Sigmoid colon (tissue), 3 donors: ENCODE measurements around the gene ATP1A1.

Experiments used
- POLR2A ChIP-seq, 2 donors: fragments of 450-650 bp; IDR thresholded peaks; one replicate each; pipeline ENCODE4 v1.6.1; 2016; ENCODE audit warnings: antibody characterized with exemption in 2 of 2, mild to moderate bottlenecking in 2 of 2, moderate library complexity in 2 of 2
- TF ChIP-seq, protein P1 (sequence below), 4 experiments: fragments of 450-650 bp in 3 of 4; fragments of 200-600 bp in 1 of 4; IDR thresholded peaks; one replicate each; pipeline ENCODE4 v1.5.1; 2016 to 2019; ENCODE audit warnings: antibody characterized with exemption in 4 of 4, mild to moderate bottlenecking in 3 of 4, moderate library complexity in 2 of 4

DNA sequence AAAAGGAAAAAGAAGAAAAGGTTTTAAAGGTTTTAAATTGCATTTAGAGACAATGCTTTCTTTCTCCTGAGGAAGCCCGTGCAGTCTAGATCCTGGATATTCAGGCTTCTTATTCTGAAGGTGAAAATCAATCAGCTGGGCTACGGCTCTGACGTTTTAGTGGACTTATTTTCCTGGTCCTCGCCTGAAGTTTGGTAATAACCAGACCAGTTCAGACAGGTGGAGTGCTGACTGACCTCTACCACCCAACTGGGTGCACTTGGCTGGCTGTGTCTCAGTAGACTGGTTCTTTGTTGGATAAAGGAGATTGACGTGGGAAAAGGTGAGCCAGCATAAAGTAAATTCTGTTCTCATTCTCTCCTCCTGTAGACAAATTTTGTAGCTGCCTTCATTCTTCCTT lies 7.2 kb upstream of the ATP1A1 start:
- TF ChIP-seq, protein P1, sequence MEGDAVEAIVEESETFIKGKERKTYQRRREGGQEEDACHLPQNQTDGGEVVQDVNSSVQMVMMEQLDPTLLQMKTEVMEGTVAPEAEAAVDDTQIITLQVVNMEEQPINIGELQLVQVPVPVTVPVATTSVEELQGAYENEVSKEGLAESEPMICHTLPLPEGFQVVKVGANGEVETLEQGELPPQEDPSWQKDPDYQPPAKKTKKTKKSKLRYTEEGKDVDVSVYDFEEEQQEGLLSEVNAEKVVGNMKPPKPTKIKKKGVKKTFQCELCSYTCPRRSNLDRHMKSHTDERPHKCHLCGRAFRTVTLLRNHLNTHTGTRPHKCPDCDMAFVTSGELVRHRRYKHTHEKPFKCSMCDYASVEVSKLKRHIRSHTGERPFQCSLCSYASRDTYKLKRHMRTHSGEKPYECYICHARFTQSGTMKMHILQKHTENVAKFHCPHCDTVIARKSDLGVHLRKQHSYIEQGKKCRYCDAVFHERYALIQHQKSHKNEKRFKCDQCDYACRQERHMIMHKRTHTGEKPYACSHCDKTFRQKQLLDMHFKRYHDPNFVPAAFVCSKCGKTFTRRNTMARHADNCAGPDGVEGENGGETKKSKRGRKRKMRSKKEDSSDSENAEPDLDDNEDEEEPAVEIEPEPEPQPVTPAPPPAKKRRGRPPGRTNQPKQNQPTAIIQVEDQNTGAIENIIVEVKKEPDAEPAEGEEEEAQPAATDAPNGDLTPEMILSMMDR (IDR thresholded peaks at IDR 0.05), result no peak
- TF ChIP-seq POLR2A (IDR thresholded peaks at IDR 0.05), result no peak
